ENCODE data around the gene USP7. TPM values are rescaled to one million over a fixed set of nuclear protein-coding genes. Genes with fewer than 3 reads are reported as not detected.

The USP7 gene
- total RNA-seq, 2 donors from 2014 or later, result 154 to 171 TPM

DNA sequence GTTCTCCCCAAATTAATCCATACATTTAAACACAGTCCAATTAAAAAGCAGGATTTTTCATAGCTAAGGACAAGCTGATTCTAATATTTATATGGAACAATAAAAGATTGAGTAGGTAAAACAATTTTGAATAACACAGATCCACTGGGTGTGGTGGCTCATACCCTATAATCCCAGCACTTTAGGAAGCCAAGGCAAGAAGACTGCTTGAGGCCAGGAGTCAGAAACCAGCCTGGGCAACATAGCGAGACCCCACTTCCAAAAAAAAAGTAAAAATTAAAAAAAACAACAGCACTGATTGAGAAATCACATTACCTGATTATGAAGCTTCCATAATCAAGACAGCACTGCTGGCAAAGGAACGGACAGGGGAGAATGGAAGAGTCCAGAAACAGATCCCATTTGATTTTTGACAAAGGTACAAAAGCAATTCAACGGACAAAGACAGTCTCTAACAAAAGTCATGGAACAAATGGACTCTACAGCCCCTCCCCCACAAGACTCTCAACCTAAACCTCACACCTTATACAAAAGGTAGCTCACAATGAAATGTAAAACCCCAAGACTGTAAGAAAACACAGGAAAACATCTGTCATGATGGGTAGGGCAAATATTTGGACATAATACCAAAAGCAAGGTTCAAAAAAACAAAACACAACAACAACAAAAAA, 17.9 kb downstream of the USP7 start:
- no peak for DNase-seq (ENCODE audit: low spot score in 2 of 2)
- no peak for ATAC-seq
- H3K9me3 Mint-ChIP-seq, result no peaks in the 10 kb centered on the region
- H3K27ac Mint-ChIP-seq, result peak overlapping the region in 1 of 2 donors; percentile 29
- H3K36me3 Mint-ChIP-seq, result no peaks in the 10 kb centered on the region

DNA sequence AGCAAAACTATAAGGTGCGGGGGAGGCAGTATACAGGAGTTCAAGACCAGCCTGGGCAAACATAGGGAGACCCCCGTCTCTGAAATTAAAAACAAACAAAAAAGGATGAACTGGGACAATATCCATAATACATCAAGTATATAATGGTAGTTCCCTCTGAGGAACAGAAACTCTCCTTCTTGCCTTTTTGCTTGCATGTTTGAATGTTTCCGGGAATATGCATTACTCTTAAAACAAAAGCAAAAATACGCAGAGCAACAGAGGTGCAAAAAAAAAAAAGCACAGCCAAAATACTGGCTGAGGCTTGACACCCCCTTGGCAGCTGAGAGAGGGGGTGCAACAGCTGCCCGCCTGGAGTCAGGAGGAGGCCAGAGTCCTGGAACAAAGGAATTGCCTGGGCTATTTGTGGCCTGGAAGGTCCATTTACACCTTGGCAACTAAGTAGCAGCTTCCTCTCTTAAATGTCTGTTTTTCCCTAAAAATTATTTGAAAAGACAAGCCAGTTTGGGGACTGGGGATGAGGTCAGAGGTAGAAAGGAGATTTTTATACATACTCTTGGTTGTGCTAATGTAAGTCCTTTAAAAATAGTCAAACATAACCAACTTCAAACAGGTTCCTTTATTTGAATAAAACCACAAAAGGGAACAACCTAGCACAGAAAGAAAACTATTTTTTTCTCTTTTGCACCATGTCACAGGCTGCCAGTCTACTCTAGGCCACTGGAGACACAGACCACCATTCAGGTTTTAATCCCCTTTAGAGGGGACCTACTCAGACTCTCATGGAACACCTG, 19.5 kb downstream of the USP7 start:
- peak; percentile 47 to 66 for ATAC-seq

DNA sequence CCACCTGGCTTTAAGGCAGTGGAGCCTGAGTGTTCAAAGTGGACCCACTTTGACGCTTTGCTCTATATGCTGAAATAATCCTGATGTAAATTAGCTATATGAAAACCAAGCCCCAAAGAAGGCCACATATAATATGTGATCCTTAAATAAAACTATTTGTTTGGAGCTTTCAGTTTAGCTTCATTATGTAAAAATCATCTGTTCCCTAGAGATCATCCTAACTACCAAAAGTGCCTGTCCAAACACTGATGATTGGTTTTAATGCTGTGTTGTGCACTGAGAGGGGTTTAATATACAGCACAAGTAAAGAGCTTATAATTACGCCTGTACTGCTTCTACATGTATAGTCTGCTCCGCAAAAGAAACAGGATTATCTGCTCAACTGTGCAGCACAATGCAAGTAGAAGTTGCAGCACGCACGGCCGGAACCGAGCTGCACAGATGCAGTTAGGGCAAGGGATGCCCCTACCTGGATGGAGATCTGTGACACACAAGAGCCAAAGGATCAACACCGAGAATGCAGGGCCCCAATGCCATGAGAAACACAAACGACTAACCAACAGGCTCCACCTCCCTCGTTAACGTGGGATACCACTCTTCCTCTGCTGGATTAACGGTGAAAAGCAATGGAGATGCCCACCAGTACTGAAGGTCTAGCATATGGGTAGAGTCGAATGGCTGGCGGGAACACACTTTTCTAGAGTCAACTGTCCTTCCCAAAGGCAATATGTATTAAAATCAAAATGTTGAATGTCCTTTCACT, 20.5 kb downstream of the USP7 start:
- DNase-seq (ENCODE audit: low spot score in 2 of 2), result no peak
- H3K9me3 Mint-ChIP-seq, result no peaks in the 10 kb centered on the region
- no peaks in the 10 kb centered on the region for H3K36me3 Mint-ChIP-seq
- H3K27ac Mint-ChIP-seq, result peak overlapping the region in 1 of 2 donors; percentile 47
- ATAC-seq, result no peak

More for the DNA sequence above, 19.5 kb downstream of the USP7 start:
- Mint-ChIP-seq H3K36me3 (no peaks in the 10 kb centered on the region), H3K9me3 (no peaks in the 10 kb centered on the region), H3K27ac (peak overlapping the region; percentile 29 to 79)
- no peak for DNase-seq (ENCODE audit: low spot score in 2 of 2)

DNA sequence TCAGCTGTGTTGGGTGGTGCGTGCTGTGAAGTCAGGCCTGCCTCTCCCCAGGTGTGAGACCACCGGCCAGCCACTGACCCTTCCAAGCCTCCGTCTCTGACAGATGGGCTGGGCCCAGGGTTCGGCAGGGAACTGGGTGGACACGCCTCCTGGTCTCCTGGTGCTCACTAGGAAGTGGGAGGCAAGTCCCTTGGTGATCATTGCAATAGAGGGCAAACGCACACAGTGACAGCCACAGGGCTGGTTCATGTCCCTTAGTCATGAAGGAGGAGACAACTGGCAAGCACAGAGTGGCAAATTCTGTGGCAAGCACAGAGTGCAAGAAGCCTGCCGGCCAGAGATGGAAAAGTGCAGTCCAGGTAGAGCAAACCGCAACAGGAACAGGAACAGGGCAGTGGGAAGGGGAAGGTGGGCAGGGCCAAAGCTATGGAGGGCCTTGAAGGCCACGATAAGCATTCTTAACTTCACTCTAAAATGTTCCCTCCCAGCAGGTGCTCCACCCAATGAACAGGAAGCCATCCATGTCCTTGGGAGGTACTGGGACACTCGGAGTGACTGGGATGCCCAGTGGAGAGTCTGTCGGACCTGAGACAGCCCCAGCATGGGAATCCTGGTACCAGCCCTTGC, 21.9 kb downstream of the USP7 start:
- no peak for ATAC-seq
- no peaks in the 10 kb centered on the region for H3K36me3 Mint-ChIP-seq
- peak overlapping the region in 1 of 2 donors; percentile 84 for H3K27ac Mint-ChIP-seq
- no peaks in the 10 kb centered on the region for H3K9me3 Mint-ChIP-seq
- no peak for DNase-seq (ENCODE audit: low spot score in 2 of 2)

DNA sequence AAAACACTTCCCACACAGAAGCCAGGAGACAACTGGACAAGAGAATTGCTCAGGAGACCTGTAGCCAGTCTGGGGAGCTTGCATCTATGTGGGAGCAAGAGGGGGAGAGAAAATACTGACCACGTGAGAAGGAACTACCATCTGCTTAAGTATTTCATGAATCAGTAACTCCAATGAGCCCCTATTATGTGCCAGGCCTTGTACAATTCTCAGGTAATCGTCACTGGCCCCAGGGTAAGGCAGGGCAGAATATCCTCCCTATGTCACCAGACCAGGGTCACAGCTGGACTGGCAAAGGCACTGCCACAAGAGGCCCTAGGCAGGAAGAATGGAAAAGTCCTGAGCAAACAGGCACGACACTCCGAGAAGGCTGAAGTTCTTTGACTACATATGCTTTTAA, 25.9 kb downstream of the USP7 start:
- H3K9me3 Mint-ChIP-seq, result no peaks in the 10 kb centered on the region
- H3K27ac Mint-ChIP-seq, result peak overlapping the region in 1 of 2 donors; percentile 47
- ATAC-seq (no peak), DNase-seq (ENCODE audit: low spot score in 2 of 2) (no peak)
- no peaks in the 10 kb centered on the region for H3K36me3 Mint-ChIP-seq

DNA sequence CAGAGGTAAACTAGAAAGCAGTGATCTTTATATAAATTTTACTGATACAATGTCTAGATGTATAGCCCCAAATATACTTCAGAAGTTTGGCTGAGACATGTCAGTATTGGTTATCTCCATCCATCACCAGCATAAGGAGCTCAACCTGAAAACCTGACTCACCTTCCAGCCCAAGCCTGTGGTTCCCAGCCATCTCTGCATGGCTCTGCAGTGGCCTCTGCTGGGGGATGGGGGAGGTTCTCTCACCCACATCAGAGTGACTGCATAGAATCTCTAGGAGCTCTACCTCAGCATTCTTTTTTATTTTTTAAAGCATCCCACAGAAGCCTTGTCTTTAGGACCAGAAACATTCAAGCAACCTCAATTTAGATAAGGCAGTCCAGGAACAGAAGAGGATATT, 27.3 kb downstream of the USP7 start:
- H3K27ac Mint-ChIP-seq, result peak overlapping the region; percentile 61 to 79
- ATAC-seq (peak; percentile 99 to 100), DNase-seq (ENCODE audit: low spot score in 2 of 2) (peak; percentile 75 to 78)
- no peaks in the 10 kb centered on the region for H3K9me3 Mint-ChIP-seq
- H3K36me3 Mint-ChIP-seq, result no peaks in the 10 kb centered on the region

DNA sequence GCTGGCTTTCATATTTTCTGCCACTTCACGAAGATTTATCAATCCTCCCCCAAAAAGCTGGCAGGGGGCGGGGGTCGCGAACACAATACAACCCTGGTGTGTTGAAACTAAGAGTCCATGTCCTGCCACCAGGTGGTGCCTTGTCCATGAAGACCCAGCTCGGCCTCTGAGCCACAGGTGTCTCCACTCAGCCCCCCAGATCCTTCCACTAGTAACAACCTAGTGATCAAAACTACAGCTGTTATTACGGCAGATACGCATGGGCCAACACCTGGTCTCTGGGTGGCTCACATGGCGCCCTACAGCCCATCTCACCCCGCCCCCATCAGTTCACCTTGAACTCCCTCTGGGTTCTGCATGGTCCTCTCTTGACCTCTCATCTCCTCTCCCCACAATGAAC, 27.7 kb downstream of the USP7 start:
- Mint-ChIP-seq H3K36me3 (no peaks in the 10 kb centered on the region), H3K9me3 (no peaks in the 10 kb centered on the region), H3K27ac (peak overlapping the region; percentile 61 to 79)
- DNase-seq (ENCODE audit: low spot score in 2 of 2) (no peak), ATAC-seq (peak in 1 of 2 donors; percentile 32)

DNA sequence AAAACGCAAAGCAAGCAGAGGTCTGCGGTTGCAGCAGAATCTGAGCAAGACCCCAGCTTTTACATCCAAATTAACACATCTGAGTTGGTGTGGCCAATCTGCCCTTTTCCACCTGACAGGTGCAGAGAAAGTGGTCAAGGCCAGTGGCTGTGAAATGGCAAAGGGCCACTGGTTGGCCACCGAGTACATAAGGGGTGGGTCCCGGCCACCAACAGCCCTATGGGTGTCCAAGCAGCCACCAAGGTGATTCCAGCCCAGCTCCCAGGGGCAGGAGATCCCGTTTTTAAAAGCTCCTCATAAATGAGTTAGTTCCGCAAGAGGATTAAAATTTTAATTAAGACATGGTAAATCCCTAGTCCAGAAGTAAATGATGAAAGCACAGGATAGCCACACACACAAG, 29.1 kb downstream of the USP7 start:
- Mint-ChIP-seq H3K9me3 (no peaks in the 10 kb centered on the region), H3K36me3 (peaks cover 2% of the 10 kb centered on the region in 2 donors), H3K27ac (no peak overlapping the region)
- DNase-seq (ENCODE audit: low spot score in 2 of 2), result no peak
- no peak for ATAC-seq

DNA sequence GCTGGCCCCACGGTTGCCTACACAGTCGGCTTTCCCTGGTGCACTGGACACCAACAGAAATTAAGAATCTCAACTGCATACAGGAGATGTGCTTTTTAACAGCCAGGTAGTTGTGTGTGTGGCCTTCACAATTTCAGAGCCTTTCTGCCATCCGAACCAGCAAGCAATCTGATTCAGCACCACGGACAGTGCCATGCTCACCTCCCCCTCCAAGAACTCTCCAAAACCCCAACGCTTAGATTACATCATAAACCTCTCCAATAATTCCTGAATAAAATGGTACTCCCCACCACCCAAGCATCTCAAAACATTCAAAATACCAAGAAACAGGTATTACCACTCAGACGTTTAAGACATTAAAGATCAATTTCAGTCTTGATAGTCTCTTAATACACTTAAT, 31.8 kb downstream of the USP7 start:
- H3K27ac Mint-ChIP-seq, result no peak overlapping the region
- no peaks in the 10 kb centered on the region for H3K9me3 Mint-ChIP-seq
- DNase-seq (ENCODE audit: low spot score in 2 of 2) (peak in 1 of 2 donors; percentile 41), ATAC-seq (no peak)
- H3K36me3 Mint-ChIP-seq, result peaks cover 14 to 25% of the 10 kb centered on the region in 2 donors

DNA sequence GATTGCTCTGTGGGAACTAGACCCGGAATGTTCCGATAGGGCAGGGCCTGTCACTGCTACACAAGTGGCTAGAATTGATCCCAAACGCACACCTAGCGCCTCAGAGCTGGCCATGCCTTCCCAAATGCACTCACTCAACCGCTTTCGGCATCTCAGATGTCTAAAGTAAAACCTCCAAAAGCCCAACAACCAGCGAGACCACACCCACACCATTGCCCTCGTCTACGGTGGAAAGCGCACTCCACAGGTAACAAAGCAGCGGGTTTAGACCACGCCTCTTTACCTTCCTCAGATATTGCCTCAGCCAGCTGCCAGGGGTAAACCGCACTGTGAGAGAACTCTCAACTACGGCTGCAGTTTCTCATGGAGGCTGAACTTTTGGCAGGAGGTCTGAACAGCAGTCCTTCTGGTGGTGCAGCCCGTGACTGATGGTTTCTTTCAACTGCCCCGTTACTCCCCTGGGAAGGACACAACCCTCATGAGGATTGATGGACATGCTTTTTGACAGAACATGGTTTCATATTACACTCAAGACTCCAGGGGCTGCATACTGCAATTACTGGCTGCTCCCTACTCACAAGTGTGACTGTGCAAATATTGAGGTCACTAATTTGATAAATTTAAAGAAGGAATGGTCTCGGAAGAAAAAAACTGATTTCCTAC, 34.5 kb downstream of the USP7 start:
- Mint-ChIP-seq H3K9me3 (no peaks in the 10 kb centered on the region), H3K27ac (peak overlapping the region; percentile 5 to 42), H3K36me3 (peaks cover 14 to 29% of the 10 kb centered on the region in 2 donors)
- no peak for ATAC-seq
- no peak for DNase-seq (ENCODE audit: low spot score in 2 of 2)

DNA sequence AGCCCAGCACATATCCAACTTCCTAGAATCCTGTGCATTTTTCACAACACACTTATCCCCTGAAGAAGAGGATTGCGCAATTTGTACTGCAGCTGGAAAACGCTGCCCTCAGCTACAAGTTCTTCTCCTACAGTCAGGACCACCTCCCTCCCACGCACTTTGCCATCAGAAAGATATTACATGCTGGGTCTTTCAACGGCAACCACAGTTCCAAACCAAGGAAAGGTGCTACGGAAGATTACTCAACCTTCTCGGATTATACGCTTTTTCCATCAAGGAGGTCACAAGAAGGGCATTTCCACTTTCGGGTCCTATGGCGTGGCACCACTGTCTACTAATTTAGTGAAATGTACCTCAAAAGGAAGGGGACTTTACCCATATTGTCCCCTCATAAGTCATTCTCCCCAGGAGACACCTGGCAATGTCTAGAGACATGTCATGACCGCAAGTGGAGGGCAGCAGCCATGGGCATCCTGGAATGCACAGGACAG, 35.2 kb downstream of the USP7 start:
- no peaks in the 10 kb centered on the region for H3K9me3 Mint-ChIP-seq
- DNase-seq (ENCODE audit: low spot score in 2 of 2) (peak; percentile 30 to 63), ATAC-seq (peak; percentile 92 to 98)
- H3K36me3 Mint-ChIP-seq, result peaks cover 14 to 29% of the 10 kb centered on the region in 2 donors
- peak overlapping the region; percentile 5 to 42 for H3K27ac Mint-ChIP-seq

DNA sequence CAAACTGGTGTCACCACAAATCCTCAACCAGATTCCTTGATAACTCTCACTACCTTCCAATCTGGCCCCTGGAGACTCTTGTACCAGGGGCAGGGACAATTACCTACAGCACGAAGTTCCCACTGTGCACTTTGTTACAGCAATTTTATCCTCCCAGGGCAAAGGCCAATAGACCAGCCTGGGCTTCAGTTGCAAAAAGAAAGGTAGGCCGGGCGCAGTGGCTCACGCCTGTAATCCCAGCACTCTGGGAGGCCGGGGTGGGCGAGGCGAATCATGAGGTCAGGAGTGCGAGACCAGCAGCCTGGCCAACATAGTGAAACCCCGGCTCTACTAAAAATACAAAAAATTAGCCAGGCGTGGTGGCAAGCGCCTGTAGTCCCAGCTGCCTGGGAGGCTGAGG, 36.9 kb downstream of the USP7 start:
- no peak overlapping the region for H3K27ac Mint-ChIP-seq
- DNase-seq (ENCODE audit: low spot score in 2 of 2) (no peak), ATAC-seq (no peak)
- no peaks in the 10 kb centered on the region for H3K9me3 Mint-ChIP-seq
- H3K36me3 Mint-ChIP-seq, result peaks cover 14 to 29% of the 10 kb centered on the region in 2 donors

DNA sequence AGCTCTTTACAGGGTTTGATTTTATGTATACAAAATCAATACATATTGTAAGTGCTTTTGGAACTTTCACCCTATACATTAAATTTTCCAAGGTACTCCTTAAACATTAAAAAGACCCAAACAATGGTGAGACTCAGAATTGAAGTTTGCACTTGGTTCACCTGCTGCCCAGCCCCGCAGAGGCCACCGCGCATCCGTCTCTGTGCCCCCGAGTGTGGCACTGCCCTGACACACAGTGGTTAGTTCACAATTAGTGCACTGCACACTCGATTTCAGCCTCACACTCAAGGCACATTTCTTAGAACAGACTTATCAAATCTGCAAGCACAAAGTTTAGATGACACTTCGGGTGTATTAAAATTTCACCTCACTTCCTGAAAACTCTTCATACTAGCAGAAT, 38.3 kb downstream of the USP7 start:
- no peak for DNase-seq (ENCODE audit: low spot score in 2 of 2)
- no peaks in the 10 kb centered on the region for H3K9me3 Mint-ChIP-seq
- H3K27ac Mint-ChIP-seq, result peak overlapping the region in 1 of 2 donors; percentile 50
- ATAC-seq, result no peak
- H3K36me3 Mint-ChIP-seq, result peaks cover 14 to 29% of the 10 kb centered on the region in 2 donors

DNA sequence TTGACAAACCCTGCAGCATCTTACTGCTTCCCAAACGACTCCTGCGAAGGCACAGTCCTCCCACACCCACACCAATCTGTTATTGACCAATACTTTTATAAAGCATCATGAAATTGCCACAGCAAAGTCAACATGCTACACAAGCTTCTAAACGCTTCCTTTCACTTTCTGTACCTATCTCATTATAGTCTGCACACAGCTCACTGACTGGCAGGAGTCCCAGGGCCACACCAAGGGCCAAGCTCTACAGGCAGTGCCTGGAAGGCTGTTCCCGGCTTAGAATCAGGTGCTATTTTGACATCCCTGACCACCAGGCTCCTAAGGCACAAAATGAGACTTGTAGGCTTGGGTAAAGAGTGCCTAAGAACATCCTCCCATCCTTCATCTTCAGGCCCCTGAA, 39.5 kb downstream of the USP7 start:
- no peak for ATAC-seq
- H3K36me3 Mint-ChIP-seq, result peaks cover 9 to 31% of the 10 kb centered on the region in 2 donors

DNA sequence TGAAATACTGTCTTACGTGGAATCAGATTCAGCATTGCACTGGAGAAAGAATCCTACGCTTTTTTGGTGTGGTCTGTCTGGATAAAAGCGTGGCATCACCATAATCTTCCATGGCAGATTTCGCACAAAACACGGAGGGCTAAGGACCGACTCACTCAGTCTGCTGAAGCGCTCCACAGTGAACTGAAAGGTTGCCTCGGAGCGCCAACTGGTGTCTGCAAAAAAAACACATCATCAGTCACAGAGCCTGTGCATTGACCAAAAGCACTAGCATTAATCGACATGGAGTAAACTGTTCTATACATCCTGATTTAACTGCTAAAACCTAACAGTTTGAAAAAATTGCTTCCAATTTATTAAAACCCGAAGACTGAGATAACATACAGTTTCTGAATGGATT, 40.5 kb downstream of the USP7 start:
- ATAC-seq (no peak), DNase-seq (ENCODE audit: low spot score in 2 of 2) (no peak)
- Mint-ChIP-seq H3K36me3 (peaks cover 11 to 31% of the 10 kb centered on the region in 2 donors), H3K27ac (peak overlapping the region in 1 of 2 donors; percentile 55), H3K9me3 (no peaks in the 10 kb centered on the region)

More for the DNA sequence above, 39.5 kb downstream of the USP7 start:
- no peak for DNase-seq (ENCODE audit: low spot score in 2 of 2)
- Mint-ChIP-seq H3K9me3 (no peaks in the 10 kb centered on the region), H3K27ac (peak overlapping the region; percentile 59 to 62)

Data from activated naive CD4-positive, alpha-beta T cell treated with anti-CD3 and anti-CD28 coated beads, Interleukin-2, amount 50 U/mL, for 72 hours (primary cell).